Panc1 (cell line): ENCODE data around the gene SCRN2. TPM values are rescaled to one million over a fixed set of nuclear protein-coding genes. Genes with fewer than 3 reads are reported as not detected.

Experiments used
- ATAC-seq: fragments of 200-7000 bp; cut with Tn5 transposase; 2 replicates; pipeline ENCODE4 v1.9.1; 2020; ENCODE audit warnings: mild to moderate bottlenecking, moderate library complexity
- BruUV-seq: library from RNA; stranded (reverse); fragments of 400-500 nt; replicated peaks from 2 replicates; lab custom pipeline; 2021; lab: Mats Ljungman, UMichigan
- CTCF ChIA-PET: fragments of 300-600 bp; sonication (Branson Sonifier 250); formaldehyde crosslinking; loops from one replicate; lab custom pipeline; 2022; ENCODE audit warnings: antibody characterized with exemption; lab: Charles Lee
- POLR2A ChIA-PET: fragments of 300-600 bp; sonication (Branson Sonifier 250); formaldehyde crosslinking; loops from one replicate; lab custom pipeline; 2022; ENCODE audit warnings: antibody characterized with exemption; lab: Charles Lee
- DNase-seq: peaks from one replicate; pipeline ENCODE4 v3.0.0-alpha.2; 2010; ENCODE audit warnings: low read depth, low spot score
- H3K27ac ChIP-seq: 2 replicates; pipeline ENCODE4 v1.5.1; 2011; ENCODE audit warnings: mild to moderate bottlenecking, low read length, inconsistent platforms
- H3K27me3 ChIP-seq: fragments of 200-500 bp; sonication (Bioruptor generic); 2 replicates; pipeline ENCODE4 v1.6.0; 2014; ENCODE audit warnings: low read length, inconsistent platforms; ENCODE audit not compliant: control insufficient read depth, insufficient read depth
- H3K36me3 ChIP-seq: fragments of 200-500 bp; sonication (Bioruptor generic); 2 replicates; pipeline ENCODE4 v1.5.1; 2014; ENCODE audit warnings: inconsistent platforms, mild to moderate bottlenecking, low read length, moderate library complexity; ENCODE audit not compliant: control insufficient read depth, insufficient read depth
- H3K4me1 ChIP-seq: 2 replicates; pipeline ENCODE4 v1.5.1; 2011; ENCODE audit warnings: inconsistent platforms, mild to moderate bottlenecking, low read length, moderate library complexity; ENCODE audit not compliant: control insufficient read depth, insufficient read depth
- H3K4me3 ChIP-seq, 2 experiments: 2 replicates each; pipeline ENCODE4 v1.5.1; 2011 to 2012; ENCODE audit warnings: low read depth in 2 of 2, low read length in 2 of 2, mild to moderate bottlenecking in 2 of 2, inconsistent platforms in 1 of 2, moderate library complexity in 1 of 2
- H3K9me3 ChIP-seq: fragments of 200-500 bp; sonication (Bioruptor generic); 2 replicates; pipeline ENCODE4 v1.5.1; 2014; ENCODE audit warnings: low read depth, mild to moderate bottlenecking, inconsistent platforms, low read length, moderate library complexity; ENCODE audit not compliant: control insufficient read depth, insufficient read depth
- CTCF ChIP-seq: fragments of 450-650 bp; IDR thresholded peaks from 2 replicates; pipeline ENCODE4 v1.5.1; 2017; ENCODE audit warnings: mild to moderate bottlenecking
- POLR2AphosphoS5 ChIP-seq: IDR thresholded peaks from 2 replicates; pipeline ENCODE4 v1.6.1; 2012; ENCODE audit warnings: mild to moderate bottlenecking, low read depth, low read length, moderate library complexity
- REST ChIP-seq, 2 experiments: IDR thresholded peaks; 2 replicates each; pipeline ENCODE4 v1.6.1; 2011 to 2012; ENCODE audit warnings: low read depth in 2 of 2, control low read depth in 1 of 2, low read length in 1 of 2, mild to moderate bottlenecking in 1 of 2, moderate library complexity in 1 of 2; ENCODE audit not compliant: insufficient read depth in 1 of 2
- SIN3A ChIP-seq: IDR thresholded peaks from 2 replicates; pipeline ENCODE4 v1.6.1; 2012; ENCODE audit warnings: low read depth, mild to moderate bottlenecking, low read length, moderate library complexity, borderline replicate concordance; ENCODE audit not compliant: insufficient read depth
- TCF7L2 ChIP-seq: IDR thresholded peaks from 2 replicates; pipeline ENCODE4 v1.6.1; 2011; ENCODE audit warnings: mild to moderate bottlenecking, low read depth, low read length, inconsistent platforms
- in situ Hi-C: cut with HindIII; loops from 2 replicates; pipeline ENCODE4 v1.10.0; 2016; ENCODE audit warnings: low sequenced_read_pairs, low pct_unique_long_range_greater_than_20kb
- intact Hi-C: fragments of 100-400 bp; cut with micrococcal nuclease; formaldehyde crosslinking; loops from one replicate; pipeline ENCODE4 v1.10.0; 2022; ENCODE audit not compliant: unreplicated experiment
- total RNA-seq: library from RNA; stranded (reverse); gene quantifications from one replicate; pipeline ENCODE4 v1.2.1, GENCODE V29; 2021; ENCODE audit not compliant: unreplicated experiment

SCRN2 gene
- total RNA-seq, 1 experiment from 2014 or later: 34.9 TPM

- TF ChIP-seq REST (IDR thresholded peaks at IDR 0.05; ENCODE audit: insufficient read depth in 1 of 2, low read depth in 2 of 2, low read length in 1 of 2) (0 out of 4 replicates have a peak, but pooled peaks of 1 of the 2 experiments have one; percentile 53), SIN3A (peak; percentile 96; the same call in 1 of the 2 replicates), POLR2AphosphoS5 (peak; percentile 99), TCF7L2 (0 out of 2 replicates have a peak, but pooled peaks have one; percentile 37), CTCF (no peak; the same call in 1 of the 2 replicates)
- DNase-seq (peak; percentile 63), ATAC-seq (peak; percentile 98)
- intact Hi-C loops (no loop called here), in situ Hi-C loops (no loop called here)
- Histone ChIP-seq H3K36me3 (peaks cover 5% of the 10 kb centered on the region; the same call in 1 of the 2 replicates), H3K27me3 (no peaks in the 10 kb centered on the region), H3K4me1 (peaks cover 15% of the 10 kb centered on the region; the same call in 1 of the 2 replicates), H3K9me3 (no peaks in the 10 kb centered on the region), H3K27ac (peak within 1 kb of the TSS; percentile 97), H3K4me3 (peak within 1 kb of the TSS; percentile 80 to 96)
- CTCF ChIA-PET: interaction anchor here (0.8 to 1.1 kb wide), 2 partner anchors 10 to 93 kb away, joined by 3 to 5 read pairs; partner anchors contain the start of gene SCRN2
- BruUV-seq: TSS peak; percentile 91
- POLR2A ChIA-PET: interaction anchor here (0.6 to 1.0 kb wide), 3 partner anchors 58 to 182 kb away, joined by 3 read pairs; partner anchors contain the start of gene KPNB1
Observed at GRCh38 chr17:47831003-47831933, 9.8 kb downstream of the SCRN2 start, which contains the start of the genes LRRC46 and MRPL10. LRRC46 (plus strand) TSS chr17:47831670; CDS start chr17:47831990, 320 bp downstream. MRPL10 (minus strand) TSS chr17:47831541; CDS start chr17:47831511, 30 bp downstream.

GRCh38 chr17:47830396-47831002 lies 10.6 kb downstream of the SCRN2 start:
- CTCF ChIA-PET: interaction anchor here (0.5 to 1.1 kb wide), 3 partner anchors 9 to 55 kb away, joined by 3 to 5 read pairs (median 3); partner anchors contain the start of genes OSBPL7 and SCRN2
- H3K4me3 ChIP-seq: peak overlapping the region; percentile 80 to 96
- in situ Hi-C loops: no loop called here
- BruUV-seq: no TSS peak
- intact Hi-C loops: no loop called here
- no peaks in the 10 kb centered on the region for H3K9me3 ChIP-seq
- no peak for TF ChIP-seq REST (IDR thresholded peaks at IDR 0.05; ENCODE audit: insufficient read depth in 1 of 2, low read depth in 2 of 2, low read length in 1 of 2)
- no peak for TF ChIP-seq CTCF
- TF ChIP-seq SIN3A: no peak
- ATAC-seq (no peak), DNase-seq (no peak)
- H3K27ac ChIP-seq: peak overlapping the region; percentile 97
- H3K36me3 ChIP-seq: peaks cover 5% of the 10 kb centered on the region; the same call in 1 of the 2 replicates
- H3K4me1 ChIP-seq: peaks cover 15% of the 10 kb centered on the region; the same call in 1 of the 2 replicates
- no peaks in the 10 kb centered on the region for H3K27me3 ChIP-seq
- POLR2A ChIA-PET: interaction anchor here (0.6 to 0.7 kb wide), 2 partner anchors 59 to 87 kb away, joined by 3 read pairs; no protein-coding TSS in a partner anchor
